ENCODE measurements around the gene DDAH1. TPM values are rescaled to one million over a fixed set of nuclear protein-coding genes. Genes with fewer than 3 reads are reported as not detected.
A peak's percentile ranks its signal among the peaks of the same experiment; 100 is the strongest.

DDAH1 gene
- polyA plus RNA-seq, 2 of the 4 experiments (the other 2 are of a cell fraction), result 5.7 to 12.6 TPM

- ATAC-seq (no peak), FAIRE-seq (no peak), DNase-seq (ENCODE audit: low read depth in 1 of 2, low spot score in 1 of 2) (no peak)
- Histone ChIP-seq H3K4me2 (no peak overlapping the region), H3K9me3 (no peaks in the 10 kb centered on the region), H3K4me1 (peaks cover 27% of the 10 kb centered on the region), H3K4me3 (no peak overlapping the region), H3K27ac (0 out of 6 replicates have a peak overlapping the region, but pooled peaks of 1 of the 2 experiments have one; percentile 8)
- ChIA-PET CTCF (no interaction called here), POLR2A (no interaction called here)
- WGBS (ENCODE audit: missing lambda C conversion rate), result 80% methylated on average over 3 of the region's 3 CpGs
- no peak for TF ChIP-seq RARB (CRISPR knock-in tag; IDR thresholded peaks at IDR 0.05)
- no peak for TF ChIP-seq JUN (IDR thresholded peaks at IDR 0.05)
- no peak for TF ChIP-seq MYC (IDR thresholded peaks at IDR 0.05; ENCODE audit: borderline replicate concordance, low read length)
- TF ChIP-seq MAZ (IDR thresholded peaks at IDR 0.05; ENCODE audit: borderline replicate concordance, low read depth, low read length), result no peak
- no peak for TF ChIP-seq BHLHE40 (IDR thresholded peaks at IDR 0.05; ENCODE audit: low read depth, low read length)
- TF ChIP-seq HES2 (IDR thresholded peaks at IDR 0.05), result no peak
- no peak for TF ChIP-seq ATOH8 (CRISPR knock-in tag; IDR thresholded peaks at IDR 0.05; ENCODE audit: low read depth)
- TF ChIP-seq NR3C1 (IDR thresholded peaks at IDR 0.05), result no peak
- no peak for TF ChIP-seq USF2 (IDR thresholded peaks at IDR 0.05)
- no peak for TF ChIP-seq KDM5A (IDR thresholded peaks at IDR 0.05)
- no peak for TF ChIP-seq BCL3 (IDR thresholded peaks at IDR 0.05)
- no peak for TF ChIP-seq RNF2 (IDR thresholded peaks at IDR 0.05; ENCODE audit: borderline replicate concordance, low read depth)
- no peak for TF ChIP-seq PHF8 (IDR thresholded peaks at IDR 0.05; ENCODE audit: borderline replicate concordance, low read depth)
- no peak for TF ChIP-seq HEYL (CRISPR knock-in tag; IDR thresholded peaks at IDR 0.05)
- TF ChIP-seq ESRRA (IDR thresholded peaks at IDR 0.05; ENCODE audit: borderline replicate concordance, low read length), result no peak
- TF ChIP-seq HOXB13 (CRISPR knock-in tag; IDR thresholded peaks at IDR 0.05; ENCODE audit: low read depth), result no peak
- no peak for TF ChIP-seq ELK1 (IDR thresholded peaks at IDR 0.05; ENCODE audit: low read depth, low read length)
Measured at GRCh38 chr1:85340427-85340826, 124.5 kb downstream of the DDAH1 start.

GRCh38 chr1:85339656-85340399 is 125.1 kb downstream of the DDAH1 start:
- H3K4me2 ChIP-seq, result peak overlapping the region; percentile 47
- CTCF ChIA-PET, result interaction anchor here (1.0 kb wide), 1 partner anchor 32 kb away, joined by 3 read pairs; no protein-coding TSS in a partner anchor
- peaks cover 27% of the 10 kb centered on the region for H3K4me1 ChIP-seq
- peak overlapping the region in 1 of 2 experiments; percentile 30; a peak in 1 of 6 replicates for H3K27ac ChIP-seq
- H3K4me3 ChIP-seq, result no peak overlapping the region
- H3K9me3 ChIP-seq, result no peaks in the 10 kb centered on the region
- POLR2A ChIA-PET, result no interaction called here
- FAIRE-seq (no peak), DNase-seq (ENCODE audit: low read depth in 1 of 2, low spot score in 1 of 2) (no peak), ATAC-seq (no peak)
- 90% methylated on average over 7 of the region's 7 CpGs for WGBS (ENCODE audit: missing lambda C conversion rate)
- TF ChIP-seq CBX8 (IDR thresholded peaks at IDR 0.05), result no peak
- TF ChIP-seq EHMT2 (IDR thresholded peaks at IDR 0.05; ENCODE audit: low read depth), result no peak
- no peak for TF ChIP-seq BCL3 (IDR thresholded peaks at IDR 0.05)
- no peak for TF ChIP-seq MAX (IDR thresholded peaks at IDR 0.05)
- TF ChIP-seq JUNB (IDR thresholded peaks at IDR 0.05), result no peak
- TF ChIP-seq KDM1A (IDR thresholded peaks at IDR 0.05; ENCODE audit: low read depth), result no peak
- TF ChIP-seq E2F6 (IDR thresholded peaks at IDR 0.05; ENCODE audit: borderline replicate concordance, low read depth), result no peak
- TF ChIP-seq NPAS2 (CRISPR knock-in tag; IDR thresholded peaks at IDR 0.05; ENCODE audit: borderline replicate concordance), result no peak
- no peak for TF ChIP-seq RNF2 (IDR thresholded peaks at IDR 0.05; ENCODE audit: borderline replicate concordance, low read depth)
- no peak for TF ChIP-seq FOXS1 (CRISPR knock-in tag; IDR thresholded peaks at IDR 0.05)
- TF ChIP-seq GATA3 (IDR thresholded peaks at IDR 0.05; ENCODE audit: borderline replicate concordance), result no peak
- TF ChIP-seq MYC (IDR thresholded peaks at IDR 0.05; ENCODE audit: borderline replicate concordance, low read length), result no peak
- TF ChIP-seq HEYL (CRISPR knock-in tag; IDR thresholded peaks at IDR 0.05), result no peak
- no peak for TF ChIP-seq ZNF302 (CRISPR knock-in tag; IDR thresholded peaks at IDR 0.05)
- no peak for TF ChIP-seq TFCP2L1 (CRISPR knock-in tag; IDR thresholded peaks at IDR 0.05)
- no peak for TF ChIP-seq POLR2AphosphoS2 (conservative IDR thresholded peaks at IDR 0.05; ENCODE audit: low read length)
- TF ChIP-seq HOXB13 (CRISPR knock-in tag; IDR thresholded peaks at IDR 0.05; ENCODE audit: low read depth), result no peak
